Neural crest cell (in vitro differentiated cells): ENCODE results near the gene SMARCA2. TPM values are rescaled to one million over a fixed set of nuclear protein-coding genes. Genes with fewer than 3 reads are reported as not detected.

ENCODE experiments used
- DNase-seq: peaks from one replicate; pipeline ENCODE4 v3.0.0; 2021; ENCODE audit warnings: low read depth, mixed read lengths, low spot score
- H3K27ac Mint-ChIP-seq: one replicate; pipeline ENCODE4 v1.8.0; 2021; ENCODE audit warnings: mild to moderate bottlenecking, mixed read lengths; ENCODE audit not compliant: unreplicated experiment
- H3K27me3 Mint-ChIP-seq: 2 replicates; pipeline ENCODE4 v1.8.0; 2021; ENCODE audit warnings: low read depth, mild to moderate bottlenecking, mixed read lengths
- H3K36me3 Mint-ChIP-seq: 2 replicates; pipeline ENCODE4 v1.8.0; 2021; ENCODE audit warnings: low read depth, mild to moderate bottlenecking, mixed read lengths
- H3K4me1 Mint-ChIP-seq: 2 replicates; pipeline ENCODE4 v1.8.0; 2021; ENCODE audit warnings: mixed read lengths
- H3K4me3 Mint-ChIP-seq: one replicate; pipeline ENCODE4 v1.8.0; 2021; ENCODE audit warnings: mild to moderate bottlenecking, mixed read lengths
- H3K9me3 Mint-ChIP-seq: 2 replicates; pipeline ENCODE4 v1.8.0; 2021; ENCODE audit warnings: mixed read lengths
- CTCF ChIP-seq: fragments of 200-600 bp; sonication (generic); conservative IDR thresholded peaks from 2 replicates; pipeline ENCODE4 v1.5.0; 2021; ENCODE audit warnings: antibody characterized with exemption, mild to moderate bottlenecking
- total RNA-seq: library from RNA; stranded (reverse); gene quantifications from 2 replicates; pipeline ENCODE4 v1.2.1, GENCODE V29; 2021

Gene SMARCA2
- total RNA-seq, 1 donor from 2014 or later: 19.4 TPM

DNA sequence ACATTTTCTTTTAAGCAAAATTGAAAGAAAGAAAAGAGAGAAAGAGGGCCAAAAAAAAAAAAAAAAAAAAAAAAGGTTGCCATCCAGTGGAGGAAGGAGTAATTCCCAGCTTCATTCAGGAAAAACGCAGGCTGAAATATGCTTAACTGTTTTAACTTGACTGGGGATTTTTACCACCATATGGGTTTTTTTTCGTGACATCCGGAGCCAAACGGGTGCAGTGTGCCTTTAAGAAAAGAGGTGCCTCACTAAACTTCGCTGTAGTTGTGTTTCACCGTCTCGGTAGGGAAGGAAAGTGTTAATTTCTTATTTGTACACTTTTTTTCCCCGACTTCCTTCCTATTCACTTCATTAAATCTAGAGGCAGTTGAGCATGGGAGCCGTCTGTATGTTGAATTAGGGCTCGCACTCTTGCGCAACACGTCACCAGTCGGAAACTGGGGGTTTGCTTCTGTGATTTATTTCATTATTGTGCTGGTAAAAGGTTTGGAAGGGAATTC is 143.0 kb downstream of the SMARCA2 start:
- DNase-seq: peak; percentile 23
- Mint-ChIP-seq H3K9me3 (no peaks in the 10 kb centered on the region), H3K4me3 (peak overlapping the region; percentile 88), H3K36me3 (peaks cover 2% of the 10 kb centered on the region), H3K27ac (peak overlapping the region; percentile 95), H3K4me1 (peaks cover 67% of the 10 kb centered on the region), H3K27me3 (no peaks in the 10 kb centered on the region)
- peak; percentile 21 for TF ChIP-seq CTCF

GRCh38 chr9:2158766-2159430 is 143.8 kb downstream of the SMARCA2 start:
- H3K36me3 Mint-ChIP-seq: peaks cover 2% of the 10 kb centered on the region
- no peak for DNase-seq
- peak overlapping the region; percentile 88 for H3K4me3 Mint-ChIP-seq
- H3K27ac Mint-ChIP-seq: peak overlapping the region; percentile 95
- no peak for TF ChIP-seq CTCF
- no peaks in the 10 kb centered on the region for H3K9me3 Mint-ChIP-seq
- H3K27me3 Mint-ChIP-seq: no peaks in the 10 kb centered on the region
- H3K4me1 Mint-ChIP-seq: peaks cover 68% of the 10 kb centered on the region

DNA sequence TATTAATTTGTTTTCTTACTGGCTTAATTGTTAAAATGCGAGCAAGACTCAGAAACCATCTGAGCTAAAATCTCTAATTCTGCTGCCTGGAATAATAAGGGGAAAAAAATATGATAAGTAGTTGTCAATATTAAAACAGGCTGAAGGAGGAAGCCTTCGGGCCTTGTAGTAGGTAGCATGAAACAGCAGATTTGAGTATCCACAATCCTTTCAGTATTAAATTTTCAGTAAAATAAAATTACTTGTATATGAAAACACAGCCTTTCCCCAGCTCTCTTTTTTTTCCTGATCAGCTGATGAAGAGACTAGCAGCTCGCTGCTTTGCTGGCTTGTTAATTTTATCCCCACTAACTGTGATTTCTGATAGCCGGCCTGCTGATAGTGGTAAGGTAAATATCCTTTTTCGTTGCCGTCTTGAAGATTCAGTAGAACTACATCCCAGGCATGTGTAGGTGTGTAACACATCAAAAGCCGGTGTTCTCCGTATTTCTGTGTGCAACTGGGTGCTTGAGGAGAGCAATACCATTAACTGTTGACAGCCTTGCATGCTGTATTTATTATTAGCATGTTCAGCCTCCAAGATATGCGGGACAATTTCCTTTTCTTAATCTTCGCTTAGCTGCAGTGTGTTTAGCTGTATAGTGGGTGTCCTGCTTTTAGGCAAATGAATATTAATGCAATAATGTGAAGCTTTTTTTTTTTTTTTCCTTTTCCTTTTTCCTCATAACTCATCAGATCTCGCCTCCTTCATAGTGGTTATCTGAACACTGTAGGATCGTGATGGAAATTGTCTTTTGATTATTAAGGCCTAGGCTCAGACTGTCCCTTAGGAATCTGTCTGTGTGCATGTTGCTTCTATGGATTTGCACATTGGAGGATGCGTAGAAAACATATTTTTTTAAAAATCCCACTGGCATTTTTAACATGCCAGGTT is 144.6 kb downstream of the SMARCA2 start:
- no peak for DNase-seq
- no peak for TF ChIP-seq CTCF
- Mint-ChIP-seq H3K36me3 (peaks cover 4% of the 10 kb centered on the region), H3K4me1 (peaks cover 67% of the 10 kb centered on the region), H3K27ac (peak overlapping the region; percentile 21), H3K9me3 (no peaks in the 10 kb centered on the region), H3K4me3 (peak overlapping the region; percentile 56), H3K27me3 (no peaks in the 10 kb centered on the region)

DNA sequence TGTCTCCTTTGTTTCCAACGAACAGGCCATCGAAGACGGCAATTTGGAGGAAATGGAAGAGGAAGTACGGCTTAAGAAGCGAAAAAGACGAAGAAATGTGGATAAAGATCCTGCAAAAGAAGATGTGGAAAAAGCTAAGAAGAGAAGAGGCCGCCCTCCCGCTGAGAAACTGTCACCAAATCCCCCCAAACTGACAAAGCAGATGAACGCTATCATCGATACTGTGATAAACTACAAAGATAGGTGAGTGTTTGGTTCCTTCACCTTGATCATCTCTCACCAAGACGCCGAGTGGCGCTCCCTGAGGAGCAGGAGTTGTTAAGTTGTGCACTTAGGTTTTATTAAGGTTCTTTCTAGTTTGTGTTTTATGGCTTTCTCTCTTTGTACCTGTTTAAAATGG is 146.5 kb downstream of the SMARCA2 start:
- H3K27ac Mint-ChIP-seq: peak overlapping the region; percentile 24
- no peak overlapping the region for H3K4me3 Mint-ChIP-seq
- no peaks in the 10 kb centered on the region for H3K27me3 Mint-ChIP-seq
- no peaks in the 10 kb centered on the region for H3K9me3 Mint-ChIP-seq
- DNase-seq: no peak
- no peak for TF ChIP-seq CTCF
- H3K4me1 Mint-ChIP-seq: peaks cover 65% of the 10 kb centered on the region
- H3K36me3 Mint-ChIP-seq: peaks cover 4% of the 10 kb centered on the region

DNA sequence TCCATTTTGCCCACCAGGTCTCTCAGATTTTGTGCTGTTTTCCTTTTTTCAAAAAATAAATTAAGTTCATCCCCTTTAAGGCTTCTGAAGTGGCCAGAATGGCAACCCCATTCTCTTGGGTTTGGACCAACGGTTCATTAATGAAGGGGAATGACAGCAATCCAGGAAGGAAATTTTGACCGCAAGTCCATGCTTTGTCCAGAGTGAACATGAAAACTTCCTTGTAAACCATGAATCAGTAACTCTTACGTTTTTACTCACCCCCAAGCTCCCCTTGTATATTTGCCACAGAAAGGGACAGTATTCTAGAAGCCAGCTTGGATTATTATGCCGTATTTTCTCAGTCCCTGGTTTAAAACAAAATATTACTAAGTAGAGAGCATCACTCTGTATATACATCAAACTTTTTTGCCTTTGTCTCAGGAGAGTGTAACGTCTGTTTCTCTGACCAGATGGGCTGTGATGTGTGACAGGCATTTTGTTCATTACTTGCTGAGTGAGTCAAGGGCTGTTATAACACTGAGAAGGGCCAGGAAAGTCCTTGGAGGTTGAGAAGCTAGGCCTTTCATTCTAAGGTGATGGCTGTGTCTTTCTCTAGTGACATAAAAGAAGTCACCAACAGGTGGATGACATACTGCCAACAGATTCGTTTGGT is 148.2 kb downstream of the SMARCA2 start:
- TF ChIP-seq CTCF: no peak
- no peak for DNase-seq
- Mint-ChIP-seq H3K9me3 (no peaks in the 10 kb centered on the region), H3K27me3 (no peaks in the 10 kb centered on the region), H3K36me3 (peaks cover 4% of the 10 kb centered on the region), H3K4me3 (no peak overlapping the region), H3K4me1 (peaks cover 59% of the 10 kb centered on the region), H3K27ac (no peak overlapping the region)
